Measurements from ENCODE around the gene GALNT2. TPM values are rescaled to one million over a fixed set of nuclear protein-coding genes. Genes with fewer than 3 reads are reported as not detected.

Gene GALNT2
- total and polyA plus RNA-seq, 9 of the 15 experiments (the other 6 are each of a cell fraction or from before 2014, with no cell fraction given), result 1.6 to 106 (median 51.9) TPM

GRCh38 chr1:230067871-230068620 is 1.0 kb downstream of the GALNT2 start (continued):
- no peak for TF ChIP-seq BCLAF1 (IDR thresholded peaks at IDR 0.05; ENCODE audit: borderline replicate concordance in 1 of 2, control insufficient read depth in 1 of 2, low read depth in 2 of 2, low read length in 1 of 2)
- TF ChIP-seq ZNF324 (CRISPR knock-in tag; IDR thresholded peaks at IDR 0.05), result no peak
- TF ChIP-seq MLLT1 (IDR thresholded peaks at IDR 0.05), result 0 out of 4 replicates have a peak, but pooled peaks of 1 of the 2 experiments have one; percentile 13
- TF ChIP-seq BRF2 (IDR thresholded peaks at IDR 0.05; ENCODE audit: borderline replicate concordance, insufficient read depth, insufficient read length), result no peak
- no peak for TF ChIP-seq POLR3A (IDR thresholded peaks at IDR 0.05; ENCODE audit: borderline replicate concordance, extremely low read depth, insufficient read depth, insufficient read length)
- no peak for TF ChIP-seq GTF2A2 (tag; IDR thresholded peaks at IDR 0.05)
- peak in 1 of 2 experiments; percentile 80; a peak in 2 of 4 replicates for TF ChIP-seq FOXA3 (CRISPR knock-in tag; conservative IDR thresholded peaks at IDR 0.05 in 1 of 2, IDR thresholded peaks at IDR 0.05 in 1 of 2)
- no peak for TF ChIP-seq OTX1 (CRISPR knock-in tag; IDR thresholded peaks at IDR 0.05)
- TF ChIP-seq YY1 (IDR thresholded peaks at IDR 0.05; ENCODE audit: borderline replicate concordance in 1 of 3, control insufficient read depth in 1 of 3, extremely low read depth in 1 of 3, insufficient read depth in 3 of 3, insufficient read length in 1 of 3, insufficient replicate concordance in 2 of 3, low read depth in 1 of 3, low read length in 2 of 3), result peak in 1 of 3 experiments; percentile 18
- no peak for TF ChIP-seq ZBTB1 (CRISPR knock-in tag; IDR thresholded peaks at IDR 0.05; ENCODE audit: borderline replicate concordance, low read depth)
- no peak for TF ChIP-seq HNRNPK (IDR thresholded peaks at IDR 0.05; ENCODE audit: low read depth, low read length, poor library complexity, severe bottlenecking)
- 0 out of 4 replicates have a peak, but pooled peaks of 1 of the 2 experiments have one; percentile 26 for TF ChIP-seq HDAC1 (IDR thresholded peaks at IDR 0.05)
- no peak for TF ChIP-seq CCAR2 (IDR thresholded peaks at IDR 0.05; ENCODE audit: low read depth, low read length)
- TF ChIP-seq NFE2 (IDR thresholded peaks at IDR 0.05; ENCODE audit: low read depth), result no peak
- TF ChIP-seq SFPQ (IDR thresholded peaks at IDR 0.05; ENCODE audit: low read depth, low read length), result no peak
- TF ChIP-seq PHF20 (IDR thresholded peaks at IDR 0.05; ENCODE audit: partially characterized antibody), result no peak
- TF ChIP-seq HNRNPH1 (optimal IDR thresholded peaks at IDR 0.05; ENCODE audit: low read depth, low read length), result no peak

Data from K562 (cell line).